Measurements from ENCODE around the gene TM9SF1.

- no peak for TF ChIP-seq EZH2phosphoT487 (IDR thresholded peaks at IDR 0.05; ENCODE audit: unreplicated experiment)
- TF ChIP-seq CTCF (conservative IDR thresholded peaks at IDR 0.05; ENCODE audit: low read depth in 2 of 2) = no peak
Observed at GRCh38 chr14:24219080-24219479, 23.8 kb upstream of the TM9SF1 start.

Data from GM23338 (cell line).